OCI-LY3 (cell line): ENCODE data around the gene OGA.

Experiments
- H2AFZ ChIP-seq: fragments of 200-600, 300-600 bp; shearing (Covaris generic); 2 replicates; pipeline ENCODE4 v1.6.0; 2014; ENCODE audit warnings: antibody characterized with exemption, low read depth, low read length
- H3K27ac ChIP-seq: fragments of 200-600, 300-600 bp; sonication (generic); 2 replicates; pipeline ENCODE4 v1.5.1; 2014; ENCODE audit warnings: mild to moderate bottlenecking, low read length, moderate library complexity, mixed read lengths
- H3K27me3 ChIP-seq: fragments of 200-600, 300-600 bp; sonication (generic); 2 replicates; pipeline ENCODE4 v1.6.1; 2014; ENCODE audit warnings: low read depth, low read length, mixed read lengths
- H3K36me3 ChIP-seq: fragments of 200-600, 300-600 bp; sonication (generic); replicated peaks from 2 replicates; pipeline ENCODE3; 2014; ENCODE audit warnings: low read depth, low read length, mixed read lengths
- H3K4me1 ChIP-seq: fragments of 300-600, 200-600 bp; sonication (generic); 2 replicates; pipeline ENCODE4 v1.6.1; 2014; ENCODE audit warnings: low read length, mixed read lengths
- H3K4me2 ChIP-seq: fragments of 200-600, 300-600 bp; sonication (generic); 2 replicates; pipeline ENCODE4 v1.6.1; 2014; ENCODE audit warnings: low read length, mixed read lengths
- H3K4me3 ChIP-seq: fragments of 300-600, 200-600 bp; sonication (generic); 2 replicates; pipeline ENCODE4 v1.5.1; 2014; ENCODE audit warnings: antibody characterized with exemption, mild to moderate bottlenecking, low read length, moderate library complexity
- H3K79me2 ChIP-seq: fragments of 300-600, 200-600 bp; shearing (Covaris generic); 2 replicates; pipeline ENCODE4 v1.6.1; 2014; ENCODE audit warnings: mild to moderate bottlenecking, low read length, mixed read lengths
- H3K9ac ChIP-seq: fragments of 300-600, 200-600 bp; shearing (Covaris generic); 2 replicates; pipeline ENCODE4 v1.6.0; 2014; ENCODE audit warnings: mild to moderate bottlenecking, low read length, moderate library complexity
- H3K9me3 ChIP-seq: fragments of 200-600, 300-600 bp; shearing (Covaris generic); 2 replicates; pipeline ENCODE4 v1.6.1; 2014; ENCODE audit warnings: low read length, mixed read lengths; ENCODE audit not compliant: insufficient read depth
- H4K20me1 ChIP-seq: fragments of 200-600, 300-600 bp; sonication (generic); 2 replicates; pipeline ENCODE4 v1.6.1; 2016; ENCODE audit warnings: low read length, mixed read lengths; ENCODE audit not compliant: insufficient read depth
- CTCF ChIP-seq: fragments of 200-600, 300-600 bp; sonication (generic); IDR thresholded peaks from 2 replicates; pipeline ENCODE4 v1.5.1; 2014; ENCODE audit warnings: antibody characterized with exemption, low read length, low read depth
- EZH2phosphoT487 ChIP-seq: fragments of 200-600 bp; shearing (Covaris generic); IDR thresholded peaks from 2 replicates; pipeline ENCODE4 v1.6.1; 2018; ENCODE audit warnings: antibody characterized with exemption, mixed run types, low read depth

Gene OGA

GRCh38 chr10:101778781-101779543 is 39.3 kb downstream of the OGA start:
- Histone ChIP-seq H3K27ac (no peak overlapping the region), H3K27me3 (no peaks in the 10 kb centered on the region), H3K4me3 (peak overlapping the region; percentile 71)

GRCh38 chr10:101778151-101778780 is 40.0 kb downstream of the OGA start:
- Histone ChIP-seq H3K4me2 (peak overlapping the region; percentile 91), H3K4me1 (peaks cover 36% of the 10 kb centered on the region), H2AFZ (no peak overlapping the region), H3K27me3 (no peaks in the 10 kb centered on the region), H3K36me3 (no peaks in the 10 kb centered on the region), H3K4me3 (peak overlapping the region; percentile 71), H4K20me1 (0 out of 2 replicates have a peak, but pooled peaks cover 3% of the 10 kb centered on the region), H3K9ac (no peak overlapping the region), H3K27ac (no peak overlapping the region), H3K9me3 (no peaks in the 10 kb centered on the region), H3K79me2 (peaks cover 17% of the 10 kb centered on the region)
- TF ChIP-seq EZH2phosphoT487 (no peak), CTCF (no peak)

More at GRCh38 chr10:101778781-101779543, 39.3 kb downstream of the OGA start:
- peak overlapping the region; percentile 34; the same call in 1 of the 2 replicates for H3K9ac ChIP-seq
- peak overlapping the region; percentile 91 for H3K4me2 ChIP-seq
- H2AFZ ChIP-seq, result no peak overlapping the region
- no peak for TF ChIP-seq EZH2phosphoT487
- no peak for TF ChIP-seq CTCF
- 0 out of 2 replicates have a peak, but pooled peaks cover 3% of the 10 kb centered on the region for H4K20me1 ChIP-seq
- no peaks in the 10 kb centered on the region for H3K36me3 ChIP-seq
- no peaks in the 10 kb centered on the region for H3K9me3 ChIP-seq
- peaks cover 41% of the 10 kb centered on the region for H3K4me1 ChIP-seq
- H3K79me2 ChIP-seq, result peaks cover 17% of the 10 kb centered on the region

GRCh38 chr10:101777619-101778145 is 40.6 kb downstream of the OGA start:
- TF ChIP-seq CTCF (no peak), EZH2phosphoT487 (no peak)
- Histone ChIP-seq H3K4me3 (no peak overlapping the region), H3K36me3 (no peaks in the 10 kb centered on the region), H3K4me2 (no peak overlapping the region), H2AFZ (no peak overlapping the region), H4K20me1 (0 out of 2 replicates have a peak, but pooled peaks cover 3% of the 10 kb centered on the region), H3K9ac (no peak overlapping the region), H3K9me3 (no peaks in the 10 kb centered on the region), H3K4me1 (peaks cover 36% of the 10 kb centered on the region), H3K27me3 (no peaks in the 10 kb centered on the region), H3K79me2 (peaks cover 12% of the 10 kb centered on the region), H3K27ac (no peak overlapping the region)

GRCh38 chr10:101776161-101776817 is 42.0 kb downstream of the OGA start:
- Histone ChIP-seq H3K4me1 (peaks cover 27% of the 10 kb centered on the region), H3K4me3 (no peak overlapping the region), H3K27me3 (no peaks in the 10 kb centered on the region), H3K27ac (no peak overlapping the region), H3K79me2 (no peaks in the 10 kb centered on the region), H4K20me1 (0 out of 2 replicates have a peak, but pooled peaks cover 3% of the 10 kb centered on the region), H2AFZ (no peak overlapping the region), H3K9ac (no peak overlapping the region), H3K4me2 (no peak overlapping the region), H3K9me3 (no peaks in the 10 kb centered on the region), H3K36me3 (no peaks in the 10 kb centered on the region)
- no peak for TF ChIP-seq CTCF
- TF ChIP-seq EZH2phosphoT487, result no peak
